GM18858 (cell line): ENCODE data around the gene ADGRE3.
A peak's percentile ranks its signal among the peaks of the same experiment; 100 is the strongest.

ENCODE experiments used
- ATAC-seq: cut with Tn5 transposase; IDR thresholded peaks from one replicate; pipeline ENCODE4 v1.9.1; 2021; ENCODE audit not compliant: unreplicated experiment

Gene ADGRE3

GRCh38 chr19:14674764-14675163, at the start of gene ADGRE3:
ADGRE3 (minus strand) TSS chr19:14674844; CDS start chr19:14674770, 74 bp downstream.
- ATAC-seq: no peak

- ATAC-seq: no peak
Observed at GRCh38 chr19:14722127-14722526, 47.5 kb upstream of the ADGRE3 start.

GRCh38 chr19:14719162-14719561, 44.5 kb upstream of the ADGRE3 start:
- no peak for ATAC-seq

GRCh38 chr19:14718522-14719116, 44.0 kb upstream of the ADGRE3 start:
- ATAC-seq: no peak

GRCh38 chr19:14715841-14716240, 41.2 kb upstream of the ADGRE3 start:
- no peak for ATAC-seq

- no peak for ATAC-seq
Observed at GRCh38 chr19:14704450-14704849, 29.8 kb upstream of the ADGRE3 start.

- ATAC-seq: no peak
Observed at GRCh38 chr19:14703833-14704232, 29.2 kb upstream of the ADGRE3 start.

GRCh38 chr19:14700711-14701375, 26.2 kb upstream of the ADGRE3 start:
- no peak for ATAC-seq

- no peak for ATAC-seq
Observed at GRCh38 chr19:14699641-14700040, 25.0 kb upstream of the ADGRE3 start.

- ATAC-seq: no peak
Observed at GRCh38 chr19:14695471-14695870, 20.8 kb upstream of the ADGRE3 start.

- no peak for ATAC-seq
Observed at GRCh38 chr19:14694641-14695266, 20.1 kb upstream of the ADGRE3 start.

- peak; percentile 72 for ATAC-seq
Observed at GRCh38 chr19:14689598-14690503, 15.2 kb upstream of the ADGRE3 start, which contains the start of gene ZNF333. ZNF333 (plus strand) TSS chr19:14690048; CDS start chr19:14693492, 3,444 bp downstream.

- no peak for ATAC-seq
Observed at GRCh38 chr19:14686411-14686810, 11.8 kb upstream of the ADGRE3 start.

GRCh38 chr19:14683439-14683838, 8.8 kb upstream of the ADGRE3 start:
- no peak for ATAC-seq

- ATAC-seq: no peak
Observed at GRCh38 chr19:14682084-14682483, 7.4 kb upstream of the ADGRE3 start.

GRCh38 chr19:14678199-14678598, 3.6 kb upstream of the ADGRE3 start:
- no peak for ATAC-seq

- no peak for ATAC-seq
Observed at GRCh38 chr19:14677464-14677863, 2.8 kb upstream of the ADGRE3 start.

GRCh38 chr19:14676762-14677161, 2.1 kb upstream of the ADGRE3 start:
- no peak for ATAC-seq

GRCh38 chr19:14673088-14673487, 1.6 kb downstream of the ADGRE3 start:
- ATAC-seq: no peak

GRCh38 chr19:14672188-14672872, 2.3 kb downstream of the ADGRE3 start:
- no peak for ATAC-seq

GRCh38 chr19:14670408-14670807, 4.2 kb downstream of the ADGRE3 start:
- no peak for ATAC-seq
